OCI-LY1 (cell line): Measurements from ENCODE around the gene IQCM.

Experiments used
- H2AFZ ChIP-seq: fragments of 200-600 bp; sonication (generic), shearing (Covaris generic); 2 replicates; pipeline ENCODE4 v1.6.0; 2014; ENCODE audit warnings: antibody characterized with exemption, mild to moderate bottlenecking, low read length
- H3F3A ChIP-seq: fragments of 200-600 bp; sonication (generic), shearing (Covaris generic); 2 replicates; pipeline ENCODE4 v1.6.0; 2014; ENCODE audit warnings: mild to moderate bottlenecking, antibody characterized with exemption, low read length, moderate library complexity; ENCODE audit not compliant: insufficient read depth
- H3K27ac ChIP-seq: fragments of 200-600 bp; sonication (generic); 2 replicates; pipeline ENCODE4 v1.5.1; 2014; ENCODE audit warnings: low read length, mixed run types, mild to moderate bottlenecking, low read depth; ENCODE audit not compliant: poor library complexity, severe bottlenecking
- H3K27me3 ChIP-seq: fragments of 200-600 bp; sonication (generic); 2 replicates; pipeline ENCODE4 v1.6.0; 2014; ENCODE audit warnings: antibody characterized with exemption, mild to moderate bottlenecking, low read length, moderate library complexity; ENCODE audit not compliant: insufficient read depth
- H3K36me3 ChIP-seq: fragments of 200-600 bp; sonication (generic); 2 replicates; pipeline ENCODE4 v1.6.1; 2014; ENCODE audit warnings: mild to moderate bottlenecking, antibody characterized with exemption, low read length, moderate library complexity, mixed read lengths; ENCODE audit not compliant: insufficient read depth
- H3K4me1 ChIP-seq: fragments of 200-600 bp; sonication (generic); 2 replicates; pipeline ENCODE4 v1.5.1; 2014; ENCODE audit warnings: mild to moderate bottlenecking, low read length, moderate library complexity; ENCODE audit not compliant: insufficient read depth, severe bottlenecking
- H3K4me2 ChIP-seq: fragments of 200-600 bp; sonication (generic), shearing (Covaris generic); 2 replicates; pipeline ENCODE4 v1.6.1; 2014; ENCODE audit warnings: low read length
- H3K4me3 ChIP-seq: fragments of 200-600 bp; sonication (generic); 2 replicates; pipeline ENCODE4 v1.5.1; 2014; ENCODE audit warnings: low read length, low read depth, mild to moderate bottlenecking, mixed read lengths; ENCODE audit not compliant: poor library complexity, severe bottlenecking
- H3K79me2 ChIP-seq: fragments of 200-600 bp; shearing (Covaris generic); 2 replicates; pipeline ENCODE4 v1.6.1; 2016; ENCODE audit warnings: mixed run types, low read length, mixed read lengths; ENCODE audit not compliant: insufficient read depth
- H3K9ac ChIP-seq: fragments of 200-600 bp; sonication (generic), shearing (Covaris generic); 2 replicates; pipeline ENCODE4 v1.6.1; 2014; ENCODE audit warnings: mild to moderate bottlenecking, low read length, mixed read lengths
- H3K9me2 ChIP-seq: fragments of 200-600 bp; sonication (generic), shearing (Covaris generic); 2 replicates; pipeline ENCODE4 v1.6.1; 2014; ENCODE audit warnings: low read depth, mild to moderate bottlenecking, low read length, mixed read lengths
- H3K9me3 ChIP-seq: fragments of 200-600 bp; shearing (Covaris generic); 2 replicates; pipeline ENCODE4 v1.6.1; 2014; ENCODE audit warnings: low read length, mixed read lengths
- H4K20me1 ChIP-seq: fragments of 200-600 bp; sonication (generic), shearing (Covaris generic); 2 replicates; pipeline ENCODE4 v1.6.0; 2016; ENCODE audit warnings: mild to moderate bottlenecking, low read length; ENCODE audit not compliant: insufficient read depth
- CTCF ChIP-seq: fragments of 200-600 bp; sonication (generic), shearing (Covaris generic); IDR thresholded peaks from 2 replicates; pipeline ENCODE4 v1.5.1; 2017; ENCODE audit warnings: mild to moderate bottlenecking, antibody characterized with exemption, low read length, moderate library complexity, mixed read lengths
- EZH2 ChIP-seq: fragments of 200-600 bp; sonication (generic), shearing (Covaris generic); IDR thresholded peaks from 2 replicates; pipeline ENCODE4 v1.8.0; 2017; ENCODE audit warnings: borderline replicate concordance, mixed run types, mild to moderate bottlenecking, antibody characterized with exemption, low read length, moderate library complexity, mixed read lengths

Gene IQCM

DNA sequence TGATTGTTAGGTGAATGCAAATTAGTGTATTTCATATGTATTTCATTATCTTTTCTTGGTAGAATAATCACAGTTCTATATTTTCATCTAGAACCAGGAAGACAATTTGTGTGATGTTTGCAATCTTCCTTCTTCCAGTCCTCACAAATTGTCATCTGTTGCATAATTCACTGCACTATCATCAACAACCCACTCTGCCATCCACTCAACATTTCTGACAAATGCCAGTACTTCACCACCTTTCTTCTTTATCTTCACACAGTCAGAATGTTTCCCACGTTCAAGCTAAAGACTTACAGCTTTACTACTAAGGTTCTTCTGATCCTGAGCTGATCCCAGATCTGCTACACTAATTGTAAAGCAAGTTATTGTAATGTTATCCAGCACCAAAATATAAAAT lies 107.8 kb downstream of the IQCM start:
- no peak overlapping the region for H3K4me3 ChIP-seq
- no peaks in the 10 kb centered on the region for H3K36me3 ChIP-seq
- no peaks in the 10 kb centered on the region for H3K9me2 ChIP-seq
- no peak overlapping the region for H2AFZ ChIP-seq
- H4K20me1 ChIP-seq, result no peaks in the 10 kb centered on the region
- no peaks in the 10 kb centered on the region for H3K27me3 ChIP-seq
- H3F3A ChIP-seq, result no peaks in the 10 kb centered on the region
- no peaks in the 10 kb centered on the region for H3K4me1 ChIP-seq
- no peaks in the 10 kb centered on the region; the same call in 1 of the 2 replicates for H3K79me2 ChIP-seq
- H3K27ac ChIP-seq, result no peak overlapping the region
- H3K4me2 ChIP-seq, result no peak overlapping the region
- H3K9ac ChIP-seq, result no peak overlapping the region
- no peaks in the 10 kb centered on the region for H3K9me3 ChIP-seq
- TF ChIP-seq EZH2 (no peak), CTCF (no peak)

DNA sequence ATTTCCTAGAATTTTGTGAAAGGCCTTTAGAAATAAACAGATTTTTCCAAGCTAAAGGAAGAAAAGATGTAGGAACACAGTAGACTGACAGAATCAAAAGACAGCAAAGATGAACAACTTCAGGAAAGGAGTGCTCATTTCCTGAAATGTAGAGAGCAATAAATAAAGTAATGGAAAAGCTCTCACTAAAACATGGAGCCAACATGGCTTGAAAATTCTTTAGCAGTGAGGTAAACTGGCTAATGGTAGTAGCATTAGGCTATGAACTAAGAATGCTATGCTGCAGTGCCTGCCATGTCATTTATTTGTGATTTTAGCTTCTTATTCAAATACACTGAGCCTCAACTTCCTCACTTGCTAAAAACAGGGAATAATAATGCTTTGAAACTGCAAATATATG lies 108.7 kb downstream of the IQCM start:
- Histone ChIP-seq H3K4me3 (no peak overlapping the region), H3K36me3 (no peaks in the 10 kb centered on the region), H4K20me1 (no peaks in the 10 kb centered on the region), H3K9me2 (no peaks in the 10 kb centered on the region), H3K9ac (no peak overlapping the region), H3K27me3 (no peaks in the 10 kb centered on the region), H3F3A (no peaks in the 10 kb centered on the region), H3K4me1 (no peaks in the 10 kb centered on the region), H2AFZ (no peak overlapping the region), H3K9me3 (no peaks in the 10 kb centered on the region), H3K27ac (no peak overlapping the region), H3K79me2 (no peaks in the 10 kb centered on the region; the same call in 1 of the 2 replicates), H3K4me2 (no peak overlapping the region)
- TF ChIP-seq EZH2 (no peak), CTCF (no peak)

- H3K79me2 ChIP-seq, result no peaks in the 10 kb centered on the region; the same call in 1 of the 2 replicates
- no peak for TF ChIP-seq EZH2
- H3K4me1 ChIP-seq, result no peaks in the 10 kb centered on the region
- no peaks in the 10 kb centered on the region for H3K9me3 ChIP-seq
- H4K20me1 ChIP-seq, result no peaks in the 10 kb centered on the region
- no peaks in the 10 kb centered on the region for H3K9me2 ChIP-seq
- no peak overlapping the region for H3K4me2 ChIP-seq
- no peaks in the 10 kb centered on the region for H3F3A ChIP-seq
- H2AFZ ChIP-seq, result no peak overlapping the region
- no peak overlapping the region for H3K27ac ChIP-seq
- no peak overlapping the region for H3K4me3 ChIP-seq
- no peaks in the 10 kb centered on the region for H3K27me3 ChIP-seq
- no peak overlapping the region for H3K9ac ChIP-seq
- H3K36me3 ChIP-seq, result no peaks in the 10 kb centered on the region
Observed at GRCh38 chr4:149702414-149703293, 113.0 kb downstream of the IQCM start.
